ENCODE measurements around the gene CTXN2.

DNA sequence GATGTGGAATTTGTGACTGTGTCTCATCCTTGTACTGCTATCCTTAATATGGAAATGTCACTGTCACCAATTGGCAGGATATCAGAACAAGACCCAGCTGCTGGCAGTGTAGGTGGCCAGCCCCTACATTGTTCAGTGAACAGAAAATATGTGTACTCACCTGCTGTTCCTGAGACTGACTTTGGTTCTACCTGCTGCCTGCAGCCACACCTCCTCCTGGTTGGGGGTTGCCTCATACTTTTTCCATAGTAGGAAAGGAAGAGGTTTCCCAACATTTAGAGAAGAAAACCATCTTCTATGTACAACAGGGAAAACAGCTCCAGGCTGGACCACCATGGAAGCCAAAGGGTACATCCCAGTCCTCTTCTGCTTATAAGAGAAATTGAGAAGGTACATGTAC, 50.5 kb downstream of the CTXN2 start:
- TF ChIP-seq, protein P1, sequence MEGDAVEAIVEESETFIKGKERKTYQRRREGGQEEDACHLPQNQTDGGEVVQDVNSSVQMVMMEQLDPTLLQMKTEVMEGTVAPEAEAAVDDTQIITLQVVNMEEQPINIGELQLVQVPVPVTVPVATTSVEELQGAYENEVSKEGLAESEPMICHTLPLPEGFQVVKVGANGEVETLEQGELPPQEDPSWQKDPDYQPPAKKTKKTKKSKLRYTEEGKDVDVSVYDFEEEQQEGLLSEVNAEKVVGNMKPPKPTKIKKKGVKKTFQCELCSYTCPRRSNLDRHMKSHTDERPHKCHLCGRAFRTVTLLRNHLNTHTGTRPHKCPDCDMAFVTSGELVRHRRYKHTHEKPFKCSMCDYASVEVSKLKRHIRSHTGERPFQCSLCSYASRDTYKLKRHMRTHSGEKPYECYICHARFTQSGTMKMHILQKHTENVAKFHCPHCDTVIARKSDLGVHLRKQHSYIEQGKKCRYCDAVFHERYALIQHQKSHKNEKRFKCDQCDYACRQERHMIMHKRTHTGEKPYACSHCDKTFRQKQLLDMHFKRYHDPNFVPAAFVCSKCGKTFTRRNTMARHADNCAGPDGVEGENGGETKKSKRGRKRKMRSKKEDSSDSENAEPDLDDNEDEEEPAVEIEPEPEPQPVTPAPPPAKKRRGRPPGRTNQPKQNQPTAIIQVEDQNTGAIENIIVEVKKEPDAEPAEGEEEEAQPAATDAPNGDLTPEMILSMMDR (conservative IDR thresholded peaks at IDR 0.05; ENCODE audit: low read depth in 2 of 2) = no peak
- TF ChIP-seq, protein P2, sequence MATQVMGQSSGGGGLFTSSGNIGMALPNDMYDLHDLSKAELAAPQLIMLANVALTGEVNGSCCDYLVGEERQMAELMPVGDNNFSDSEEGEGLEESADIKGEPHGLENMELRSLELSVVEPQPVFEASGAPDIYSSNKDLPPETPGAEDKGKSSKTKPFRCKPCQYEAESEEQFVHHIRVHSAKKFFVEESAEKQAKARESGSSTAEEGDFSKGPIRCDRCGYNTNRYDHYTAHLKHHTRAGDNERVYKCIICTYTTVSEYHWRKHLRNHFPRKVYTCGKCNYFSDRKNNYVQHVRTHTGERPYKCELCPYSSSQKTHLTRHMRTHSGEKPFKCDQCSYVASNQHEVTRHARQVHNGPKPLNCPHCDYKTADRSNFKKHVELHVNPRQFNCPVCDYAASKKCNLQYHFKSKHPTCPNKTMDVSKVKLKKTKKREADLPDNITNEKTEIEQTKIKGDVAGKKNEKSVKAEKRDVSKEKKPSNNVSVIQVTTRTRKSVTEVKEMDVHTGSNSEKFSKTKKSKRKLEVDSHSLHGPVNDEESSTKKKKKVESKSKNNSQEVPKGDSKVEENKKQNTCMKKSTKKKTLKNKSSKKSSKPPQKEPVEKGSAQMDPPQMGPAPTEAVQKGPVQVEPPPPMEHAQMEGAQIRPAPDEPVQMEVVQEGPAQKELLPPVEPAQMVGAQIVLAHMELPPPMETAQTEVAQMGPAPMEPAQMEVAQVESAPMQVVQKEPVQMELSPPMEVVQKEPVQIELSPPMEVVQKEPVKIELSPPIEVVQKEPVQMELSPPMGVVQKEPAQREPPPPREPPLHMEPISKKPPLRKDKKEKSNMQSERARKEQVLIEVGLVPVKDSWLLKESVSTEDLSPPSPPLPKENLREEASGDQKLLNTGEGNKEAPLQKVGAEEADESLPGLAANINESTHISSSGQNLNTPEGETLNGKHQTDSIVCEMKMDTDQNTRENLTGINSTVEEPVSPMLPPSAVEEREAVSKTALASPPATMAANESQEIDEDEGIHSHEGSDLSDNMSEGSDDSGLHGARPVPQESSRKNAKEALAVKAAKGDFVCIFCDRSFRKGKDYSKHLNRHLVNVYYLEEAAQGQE (IDR thresholded peaks at IDR 0.05; ENCODE audit: unreplicated experiment) = no peak
- no peak for TF ChIP-seq EZH2phosphoT487 (IDR thresholded peaks at IDR 0.05; ENCODE audit: unreplicated experiment)
- TF ChIP-seq EZH2 (IDR thresholded peaks at IDR 0.05; ENCODE audit: low read depth, unreplicated experiment) = no peak
- TF ChIP-seq ZNF462 (CRISPR knock-in tag; IDR thresholded peaks at IDR 0.05) = no peak
- TF ChIP-seq ZNF114 (CRISPR knock-in tag; IDR thresholded peaks at IDR 0.05) = no peak
- TF ChIP-seq ZNF331 (CRISPR knock-in tag; IDR thresholded peaks at IDR 0.05; ENCODE audit: low read depth) = no peak
- no peak for TF ChIP-seq NANOG (IDR thresholded peaks at IDR 0.05; ENCODE audit: borderline replicate concordance)

Measured in GM23338 (cell line).